Stimulated activated CD8-positive, alpha-beta memory T cell treated with anti-CD3 and anti-CD28 coated beads, Interleukin-7, amount 100 ng/mL, for 4 hours (primary cell): ENCODE data around the gene HTN3.
"Not testable (repeated sequence)": the region's sequence is repeated elsewhere in the genome, so short reads cannot be mapped to it uniquely, and the experiment has no call there.

ENCODE experiments used
- DNase-seq, 2 donors: peaks; one replicate each; pipeline ENCODE4 v3.0.0-alpha.2; 2020; ENCODE audit warnings: low read depth in 2 of 2

Gene HTN3

GRCh38 chr4:70028159-70028558, at the start of gene HTN3:
Gene HTN3, plus strand, starts transcription at chr4:70028459. Its CDS starts 2,282 bp downstream, at chr4:70030741.
- not testable (repeated sequence) for DNase-seq

- no peak for DNase-seq
Measured at GRCh38 chr4:69984030-69984443, 44.2 kb upstream of the HTN3 start.

- no peak for DNase-seq
Measured at GRCh38 chr4:69986663-69987062, 41.6 kb upstream of the HTN3 start.

GRCh38 chr4:69991016-69991415, 37.2 kb upstream of the HTN3 start:
- no peak for DNase-seq

- no peak for DNase-seq
Measured at GRCh38 chr4:69994782-69995181, 33.5 kb upstream of the HTN3 start.

- no peak for DNase-seq
Measured at GRCh38 chr4:69995526-69996016, 32.7 kb upstream of the HTN3 start, which contains the start of gene STATH. Gene STATH, plus strand, starts transcription at chr4:69995966. Its CDS starts 2,472 bp downstream, at chr4:69998438.

GRCh38 chr4:69999420-69999819, 28.8 kb upstream of the HTN3 start:
- DNase-seq = no peak

- no peak for DNase-seq
Measured at GRCh38 chr4:70000711-70001110, 27.5 kb upstream of the HTN3 start.

GRCh38 chr4:70002507-70002906, 25.8 kb upstream of the HTN3 start:
- no peak for DNase-seq

- DNase-seq = no peak
Measured at GRCh38 chr4:70008771-70009170, 19.5 kb upstream of the HTN3 start.

GRCh38 chr4:70019006-70019405, 9.3 kb upstream of the HTN3 start:
- not testable (repeated sequence) for DNase-seq

- DNase-seq = no peak
Measured at GRCh38 chr4:70023218-70023617, 5.0 kb upstream of the HTN3 start.

GRCh38 chr4:70027011-70027410, 1.2 kb upstream of the HTN3 start:
- no peak for DNase-seq

- not testable (repeated sequence) for DNase-seq
Measured at GRCh38 chr4:70037559-70037958, 9.3 kb downstream of the HTN3 start.

GRCh38 chr4:70039928-70040327, 11.7 kb downstream of the HTN3 start:
- DNase-seq = not testable (repeated sequence)

- no peak for DNase-seq
Measured at GRCh38 chr4:70041652-70042286, 13.5 kb downstream of the HTN3 start.

- not testable (repeated sequence) for DNase-seq
Measured at GRCh38 chr4:70050138-70050537, 21.9 kb downstream of the HTN3 start, which contains the start of gene HTN1. Gene HTN1, plus strand, starts transcription at chr4:70050438. Its CDS starts 2,639 bp downstream, at chr4:70053077.

- not testable (repeated sequence) for DNase-seq
Measured at GRCh38 chr4:70056534-70056933, 28.3 kb downstream of the HTN3 start.

GRCh38 chr4:70057651-70058050, 29.4 kb downstream of the HTN3 start:
- no peak for DNase-seq

GRCh38 chr4:70059149-70059548, 30.9 kb downstream of the HTN3 start:
- no peak for DNase-seq

GRCh38 chr4:70062000-70062399, 33.7 kb downstream of the HTN3 start:
- no peak for DNase-seq

- DNase-seq = no peak
Measured at GRCh38 chr4:70080205-70080604, 51.9 kb downstream of the HTN3 start.
